Body of pancreas (tissue), 4 donors: Measurements from ENCODE around the gene CCL11.

ENCODE experiments used
- CTCF ChIP-seq, 7 experiments: fragments of 450-650 bp in 4 of 7; fragments of 200-600 bp in 3 of 7; sonication (generic) in 3 of 7; IDR thresholded peaks; one replicate each; pipeline ENCODE4 v1.5.1; 2016 to 2019; ENCODE audit warnings: antibody characterized with exemption in 7 of 7
- POLR2A ChIP-seq, 3 donors: fragments of 450-650 bp; IDR thresholded peaks; one replicate each; pipeline ENCODE4 v1.6.1; 2016; ENCODE audit warnings: antibody characterized with exemption in 3 of 3, mild to moderate bottlenecking in 2 of 3

- TF ChIP-seq CTCF (IDR thresholded peaks at IDR 0.05) (no peak), POLR2A (IDR thresholded peaks at IDR 0.05) (no peak)
These were observed 31.4 kb upstream of the CCL11 start for GRCh38 chr17:34254146-34254545.
